ENCODE measurements around the gene SORBS2. TPM values are rescaled to one million over a fixed set of nuclear protein-coding genes. Genes with fewer than 3 reads are reported as not detected.

The SORBS2 gene
- total RNA-seq, 1 donor from 2014 or later: 20.0 TPM

DNA sequence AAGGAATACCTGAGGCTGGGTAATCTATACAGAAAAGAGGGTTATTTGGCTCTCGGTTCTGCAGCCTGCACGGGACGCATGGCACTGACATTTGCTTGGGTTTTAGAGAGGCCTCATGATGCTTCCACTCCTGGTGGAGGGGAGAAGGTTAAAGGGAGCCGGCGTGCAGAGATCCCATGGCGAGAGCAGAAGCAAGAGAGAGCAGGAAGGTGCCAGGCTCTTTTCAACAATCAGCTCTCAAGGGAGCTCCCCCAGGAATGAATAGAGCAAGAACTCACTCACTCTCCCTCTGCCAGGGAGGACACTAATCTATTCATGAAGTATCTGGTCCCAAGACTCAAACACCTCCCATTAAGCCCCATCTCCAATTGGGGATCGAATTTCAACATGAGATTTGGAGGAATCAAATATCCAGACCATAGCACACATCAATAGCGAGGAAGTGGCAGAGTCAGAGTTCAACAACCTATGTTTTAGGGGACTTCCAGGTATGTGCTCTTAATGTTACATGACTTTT is 109.8 kb downstream of the SORBS2 start:
- H3K9me3 Mint-ChIP-seq (ENCODE audit: unreplicated experiment): no peaks in the 10 kb centered on the region
- H3K4me1 Mint-ChIP-seq (ENCODE audit: unreplicated experiment): no peaks in the 10 kb centered on the region
- H3K27me3 Mint-ChIP-seq (ENCODE audit: unreplicated experiment): no peaks in the 10 kb centered on the region
- TF ChIP-seq, protein P1, sequence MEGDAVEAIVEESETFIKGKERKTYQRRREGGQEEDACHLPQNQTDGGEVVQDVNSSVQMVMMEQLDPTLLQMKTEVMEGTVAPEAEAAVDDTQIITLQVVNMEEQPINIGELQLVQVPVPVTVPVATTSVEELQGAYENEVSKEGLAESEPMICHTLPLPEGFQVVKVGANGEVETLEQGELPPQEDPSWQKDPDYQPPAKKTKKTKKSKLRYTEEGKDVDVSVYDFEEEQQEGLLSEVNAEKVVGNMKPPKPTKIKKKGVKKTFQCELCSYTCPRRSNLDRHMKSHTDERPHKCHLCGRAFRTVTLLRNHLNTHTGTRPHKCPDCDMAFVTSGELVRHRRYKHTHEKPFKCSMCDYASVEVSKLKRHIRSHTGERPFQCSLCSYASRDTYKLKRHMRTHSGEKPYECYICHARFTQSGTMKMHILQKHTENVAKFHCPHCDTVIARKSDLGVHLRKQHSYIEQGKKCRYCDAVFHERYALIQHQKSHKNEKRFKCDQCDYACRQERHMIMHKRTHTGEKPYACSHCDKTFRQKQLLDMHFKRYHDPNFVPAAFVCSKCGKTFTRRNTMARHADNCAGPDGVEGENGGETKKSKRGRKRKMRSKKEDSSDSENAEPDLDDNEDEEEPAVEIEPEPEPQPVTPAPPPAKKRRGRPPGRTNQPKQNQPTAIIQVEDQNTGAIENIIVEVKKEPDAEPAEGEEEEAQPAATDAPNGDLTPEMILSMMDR (IDR thresholded peaks at IDR 0.05; ENCODE audit: unreplicated experiment): no peak
- no peak overlapping the region for H3K4me3 Mint-ChIP-seq (ENCODE audit: unreplicated experiment)
- H3K27ac Mint-ChIP-seq (ENCODE audit: unreplicated experiment): no peak overlapping the region
- no peaks in the 10 kb centered on the region for H3K36me3 Mint-ChIP-seq (ENCODE audit: low read depth, unreplicated experiment)
- DNase-seq (ENCODE audit: low spot score): no peak

- H3K27ac Mint-ChIP-seq (ENCODE audit: unreplicated experiment): no peak overlapping the region
- no peaks in the 10 kb centered on the region for H3K4me1 Mint-ChIP-seq (ENCODE audit: unreplicated experiment)
- no peaks in the 10 kb centered on the region for H3K9me3 Mint-ChIP-seq (ENCODE audit: unreplicated experiment)
- no peak for DNase-seq (ENCODE audit: low spot score)
- no peak overlapping the region for H3K4me3 Mint-ChIP-seq (ENCODE audit: unreplicated experiment)
- H3K27me3 Mint-ChIP-seq (ENCODE audit: unreplicated experiment): no peaks in the 10 kb centered on the region
- TF ChIP-seq, protein P1 (IDR thresholded peaks at IDR 0.05; ENCODE audit: unreplicated experiment): no peak
- H3K36me3 Mint-ChIP-seq (ENCODE audit: low read depth, unreplicated experiment): no peaks in the 10 kb centered on the region
Observed at GRCh38 chr4:185700630-185701029, 111.4 kb downstream of the SORBS2 start.

GRCh38 chr4:185700048-185700447 is 111.9 kb downstream of the SORBS2 start:
- no peaks in the 10 kb centered on the region for H3K27me3 Mint-ChIP-seq (ENCODE audit: unreplicated experiment)
- no peaks in the 10 kb centered on the region for H3K36me3 Mint-ChIP-seq (ENCODE audit: low read depth, unreplicated experiment)
- H3K9me3 Mint-ChIP-seq (ENCODE audit: unreplicated experiment): no peaks in the 10 kb centered on the region
- DNase-seq (ENCODE audit: low spot score): no peak
- TF ChIP-seq, protein P1 (IDR thresholded peaks at IDR 0.05; ENCODE audit: unreplicated experiment): no peak
- no peak overlapping the region for H3K4me3 Mint-ChIP-seq (ENCODE audit: unreplicated experiment)
- H3K4me1 Mint-ChIP-seq (ENCODE audit: unreplicated experiment): no peaks in the 10 kb centered on the region
- H3K27ac Mint-ChIP-seq (ENCODE audit: unreplicated experiment): no peak overlapping the region

- Mint-ChIP-seq H3K4me1 (ENCODE audit: unreplicated experiment) (no peaks in the 10 kb centered on the region), H3K4me3 (ENCODE audit: unreplicated experiment) (no peak overlapping the region), H3K9me3 (ENCODE audit: unreplicated experiment) (no peaks in the 10 kb centered on the region), H3K27ac (ENCODE audit: unreplicated experiment) (no peak overlapping the region), H3K36me3 (ENCODE audit: low read depth, unreplicated experiment) (no peaks in the 10 kb centered on the region), H3K27me3 (ENCODE audit: unreplicated experiment) (no peaks in the 10 kb centered on the region)
- TF ChIP-seq, protein P1 (IDR thresholded peaks at IDR 0.05; ENCODE audit: unreplicated experiment): no peak
- no peak for DNase-seq (ENCODE audit: low spot score)
Observed at GRCh38 chr4:185697488-185697887, 114.5 kb downstream of the SORBS2 start.

GRCh38 chr4:185695743-185696142 is 116.3 kb downstream of the SORBS2 start:
- Mint-ChIP-seq H3K27ac (ENCODE audit: unreplicated experiment) (no peak overlapping the region), H3K4me1 (ENCODE audit: unreplicated experiment) (no peaks in the 10 kb centered on the region), H3K27me3 (ENCODE audit: unreplicated experiment) (no peaks in the 10 kb centered on the region), H3K9me3 (ENCODE audit: unreplicated experiment) (no peaks in the 10 kb centered on the region), H3K36me3 (ENCODE audit: low read depth, unreplicated experiment) (no peaks in the 10 kb centered on the region), H3K4me3 (ENCODE audit: unreplicated experiment) (no peak overlapping the region)
- DNase-seq (ENCODE audit: low spot score): no peak
- TF ChIP-seq, protein P1 (IDR thresholded peaks at IDR 0.05; ENCODE audit: unreplicated experiment): no peak

Data from endothelial cell (in vitro differentiated cells).